A549 (cell line): ENCODE measurements around the gene VRTN. TPM values are rescaled to one million over a fixed set of nuclear protein-coding genes. Genes with fewer than 3 reads are reported as not detected.
"Not testable (repeated sequence)": the region's sequence is repeated elsewhere in the genome, so short reads cannot be mapped to it uniquely, and the experiment has no call there.

Source experiments
- ATAC-seq, 2 experiments: fragments of 200-7000 bp in 1 of 2; fragments of >200 bp in 1 of 2; cut with Nextera tagmentation in 1 of 2; cut with Tn5 transposase in 1 of 2; 3 replicates each; pipeline versions ENCODE4 v1.8.0 to v1.9.1; 2018 to 2020; ENCODE audit warnings: mild to moderate bottlenecking in 1 of 2, moderate library complexity in 1 of 2
- CTCF ChIA-PET: fragments of 300-600 bp; sonication (Branson Sonifier 250); formaldehyde crosslinking; extraction: SDS; loops from one replicate; lab custom pipeline; 2021; ENCODE audit warnings: antibody characterized with exemption, inconsistent platforms; lab: Yijun Ruan, JAX
- POLR2A ChIA-PET: fragments of 350-600 bp; formaldehyde crosslinking; extraction: SDS; loops from one replicate; lab custom pipeline; 2021; ENCODE audit warnings: antibody characterized with exemption, inconsistent platforms; lab: Yijun Ruan, JAX
- DNase-seq, 2 experiments: peaks; one replicate each; pipeline versions ENCODE4 v3.0.0 to v3.0.0-alpha.2; 2011 to 2016; ENCODE audit warnings: low read depth in 1 of 2, low spot score in 1 of 2
- FAIRE-seq: peaks from 2 replicates; lab custom pipeline; 2011; peaks lifted over from hg19 to GRCh38; lab: Jason Lieb, UNC
- H3K27ac ChIP-seq, 2 experiments: fragments of >200 bp; sonication (Bioruptor Twin); formaldehyde crosslinking; 3 replicates each; pipeline ENCODE4 v1.5.1; 2016 to 2017
- H3K4me1 ChIP-seq: fragments of >200 bp; sonication (Bioruptor Twin); formaldehyde crosslinking; 3 replicates; pipeline ENCODE4 v1.6.1; 2016
- H3K4me2 ChIP-seq: fragments of >200 bp; sonication (Bioruptor Twin); formaldehyde crosslinking; 3 replicates; pipeline ENCODE4 v1.6.1; 2016
- H3K4me3 ChIP-seq: fragments of >200 bp; sonication (Bioruptor Twin); formaldehyde crosslinking; 3 replicates; pipeline ENCODE4 v1.5.1; 2016
- H3K9me3 ChIP-seq: fragments of >200 bp; sonication (Bioruptor Twin); formaldehyde crosslinking; 3 replicates; pipeline ENCODE4 v1.6.1; 2016
- CBX2 ChIP-seq: fragments of 200-600 bp; sonication (generic); IDR thresholded peaks from 2 replicates; pipeline ENCODE4 v1.6.1; 2016; ENCODE audit warnings: low read depth, mild to moderate bottlenecking, borderline replicate concordance
- CHD2 ChIP-seq: fragments of 150-350 bp; IDR thresholded peaks from 2 replicates; pipeline ENCODE4 v1.6.1; 2014; ENCODE audit warnings: low read length; ENCODE audit not compliant: partially characterized antibody
- EHMT2 ChIP-seq: fragments of 200-600 bp; sonication (generic); IDR thresholded peaks from 2 replicates; pipeline ENCODE4 v1.6.1; 2016; ENCODE audit warnings: antibody characterized with exemption, low read depth, mild to moderate bottlenecking, moderate library complexity
- ESRRA ChIP-seq: fragments of 150-350 bp; IDR thresholded peaks from 2 replicates; pipeline ENCODE4 v1.6.1; 2014; ENCODE audit warnings: mild to moderate bottlenecking, low read length, borderline replicate concordance
- FOSB ChIP-seq: fragments of 250-450 bp; sonication (Bioruptor Pico); IDR thresholded peaks from 2 replicates; pipeline ENCODE4 v1.5.0; 2020; ENCODE audit warnings: mild to moderate bottlenecking, moderate library complexity
- FOSL2 ChIP-seq, 2 experiments: fragments of 450-650 bp in 1 of 2; fragments of >200 bp in 1 of 2; sonication (Bioruptor Twin) in 1 of 2; formaldehyde crosslinking; IDR thresholded peaks; 2 replicates each; pipeline versions ENCODE4 v1.5.0 to v1.6.1; 2016 to 2020; ENCODE audit warnings: mild to moderate bottlenecking in 1 of 2, moderate library complexity in 1 of 2
- GATA3 ChIP-seq: IDR thresholded peaks from 2 replicates; pipeline ENCODE4 v1.6.1; 2012; ENCODE audit warnings: borderline replicate concordance
- HEYL ChIP-seq: fragments of 250-450 bp; sonication (Bioruptor Pico); IDR thresholded peaks from 2 replicates; pipeline ENCODE4 v1.8.0; 2021; ENCODE audit warnings: mild to moderate bottlenecking, moderate library complexity
- HOXB13 ChIP-seq: fragments of 250-450 bp; sonication (Bioruptor Pico); IDR thresholded peaks from 2 replicates; pipeline ENCODE4 v1.5.0; 2020; ENCODE audit warnings: low read depth, mild to moderate bottlenecking, moderate library complexity
- HOXB5 ChIP-seq: fragments of 250-450 bp; sonication (Bioruptor Pico); IDR thresholded peaks from 2 replicates; pipeline ENCODE4 v1.5.0; 2020; ENCODE audit warnings: mild to moderate bottlenecking, moderate library complexity
- JUNB ChIP-seq: fragments of >200 bp; sonication (Bioruptor Twin); formaldehyde crosslinking; IDR thresholded peaks from 2 replicates; pipeline ENCODE4 v1.6.1; 2016
- NFE2L2 ChIP-seq: fragments of 150-350 bp; conservative IDR thresholded peaks from 2 replicates; pipeline ENCODE4 v1.6.1; 2014; ENCODE audit warnings: low read length
- NPAS2 ChIP-seq: fragments of 250-450 bp; sonication (Bioruptor Pico); IDR thresholded peaks from 2 replicates; pipeline ENCODE4 v1.8.0; 2022; ENCODE audit warnings: mild to moderate bottlenecking, moderate library complexity, borderline replicate concordance
- NR3C1 ChIP-seq: fragments of >200 bp; sonication (Bioruptor Twin); formaldehyde crosslinking; IDR thresholded peaks from 3 replicates; pipeline ENCODE4 v1.6.1; 2017
- POLR2A ChIP-seq: IDR thresholded peaks from 2 replicates; pipeline ENCODE4 v1.6.1; 2012; ENCODE audit warnings: mild to moderate bottlenecking, low read length
- RNF2 ChIP-seq: fragments of 200-600 bp; sonication (generic); IDR thresholded peaks from 2 replicates; pipeline ENCODE4 v1.6.1; 2016; ENCODE audit warnings: low read depth, mild to moderate bottlenecking, antibody characterized with exemption, moderate library complexity, borderline replicate concordance
- ZFP36 ChIP-seq: fragments of 450-650 bp; IDR thresholded peaks from 2 replicates; pipeline ENCODE4 v1.6.1; 2014; ENCODE audit warnings: borderline replicate concordance; ENCODE audit not compliant: partially characterized antibody
- WGBS: methylation state at CpG from one replicate; pipeline ENCODE4 v1.1.6; 2017; ENCODE audit errors: missing lambda C conversion rate; 5-methylcytosine and 5-hydroxymethylcytosine counted together
- polyA plus RNA-seq, 4 experiments: library from polyadenylated mRNA; depleted of rRNA in 3 of 4; stranded (reverse); fragments of >200 nt; fragmentation: RNase III in 1 of 4; extraction: RNeasy Plus Mini Kit Qiagen cat#74134 plus additional on column Dnase treatment in 1 of 4; gene quantifications; 2 replicates in 3 of 4; 3 replicates in 1 of 4; pipeline ENCODE4 v1.2.3, GENCODE V29; 2011 to 2017
- TF ChIP-seq, protein P1 (sequence below): fragments of 200-600 bp; sonication (generic); IDR thresholded peaks from 2 replicates; pipeline ENCODE4 v1.6.1; 2016; ENCODE audit warnings: antibody characterized with exemption, mild to moderate bottlenecking, moderate library complexity
- TF ChIP-seq, protein P2 (sequence below): fragments of 450-650 bp; IDR thresholded peaks from 2 replicates; pipeline ENCODE4 v1.6.1; 2014; ENCODE audit warnings: antibody characterized with exemption
- TF ChIP-seq, protein P3 (sequence below): fragments of 150-350 bp; IDR thresholded peaks from 2 replicates; pipeline ENCODE4 v1.6.1; 2014; ENCODE audit warnings: low read depth, mild to moderate bottlenecking, low read length

The VRTN gene
- polyA plus RNA-seq, 2 of the 4 experiments (the other 2 are of a cell fraction): not detected

DNA sequence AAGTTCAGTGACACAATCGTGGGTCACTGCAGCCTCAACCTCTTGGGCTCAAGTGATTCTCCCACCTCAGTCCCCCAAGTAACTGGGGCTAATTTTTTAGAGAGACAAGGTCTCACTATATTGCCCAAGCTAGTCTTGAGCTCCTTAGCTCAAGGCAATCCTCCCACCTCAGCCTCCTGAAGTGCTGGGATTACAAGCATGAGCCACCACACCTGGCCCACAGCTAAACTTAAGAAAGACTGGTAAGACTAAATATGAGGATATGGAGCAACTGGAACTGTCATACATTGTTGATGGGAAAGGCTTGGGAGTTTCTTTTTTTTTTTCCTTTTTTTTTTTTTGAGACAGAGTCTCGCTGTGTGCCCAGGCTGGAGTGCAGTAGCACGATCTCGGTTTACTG, 34.0 kb downstream of the VRTN start:
- 70% methylated on average over 4 of the region's 4 CpGs for WGBS
- no peaks in the 10 kb centered on the region for H3K9me3 ChIP-seq
- no peak for DNase-seq
- ChIA-PET CTCF (interaction anchor here (0.9 to 1.3 kb wide), 2 partner anchors 25 to 97 kb away, joined by 3 to 5 read pairs; no protein-coding TSS in a partner anchor), POLR2A (interaction anchor here (0.7 kb wide), 1 partner anchor 68 kb away, joined by 4 read pairs; no protein-coding TSS in a partner anchor)
- H3K4me1 ChIP-seq: no peaks in the 10 kb centered on the region
- H3K27ac ChIP-seq: no peak overlapping the region
- no peak for FAIRE-seq
- TF ChIP-seq RNF2: no peak
- no peak for TF ChIP-seq ZFP36
- TF ChIP-seq, protein P1, sequence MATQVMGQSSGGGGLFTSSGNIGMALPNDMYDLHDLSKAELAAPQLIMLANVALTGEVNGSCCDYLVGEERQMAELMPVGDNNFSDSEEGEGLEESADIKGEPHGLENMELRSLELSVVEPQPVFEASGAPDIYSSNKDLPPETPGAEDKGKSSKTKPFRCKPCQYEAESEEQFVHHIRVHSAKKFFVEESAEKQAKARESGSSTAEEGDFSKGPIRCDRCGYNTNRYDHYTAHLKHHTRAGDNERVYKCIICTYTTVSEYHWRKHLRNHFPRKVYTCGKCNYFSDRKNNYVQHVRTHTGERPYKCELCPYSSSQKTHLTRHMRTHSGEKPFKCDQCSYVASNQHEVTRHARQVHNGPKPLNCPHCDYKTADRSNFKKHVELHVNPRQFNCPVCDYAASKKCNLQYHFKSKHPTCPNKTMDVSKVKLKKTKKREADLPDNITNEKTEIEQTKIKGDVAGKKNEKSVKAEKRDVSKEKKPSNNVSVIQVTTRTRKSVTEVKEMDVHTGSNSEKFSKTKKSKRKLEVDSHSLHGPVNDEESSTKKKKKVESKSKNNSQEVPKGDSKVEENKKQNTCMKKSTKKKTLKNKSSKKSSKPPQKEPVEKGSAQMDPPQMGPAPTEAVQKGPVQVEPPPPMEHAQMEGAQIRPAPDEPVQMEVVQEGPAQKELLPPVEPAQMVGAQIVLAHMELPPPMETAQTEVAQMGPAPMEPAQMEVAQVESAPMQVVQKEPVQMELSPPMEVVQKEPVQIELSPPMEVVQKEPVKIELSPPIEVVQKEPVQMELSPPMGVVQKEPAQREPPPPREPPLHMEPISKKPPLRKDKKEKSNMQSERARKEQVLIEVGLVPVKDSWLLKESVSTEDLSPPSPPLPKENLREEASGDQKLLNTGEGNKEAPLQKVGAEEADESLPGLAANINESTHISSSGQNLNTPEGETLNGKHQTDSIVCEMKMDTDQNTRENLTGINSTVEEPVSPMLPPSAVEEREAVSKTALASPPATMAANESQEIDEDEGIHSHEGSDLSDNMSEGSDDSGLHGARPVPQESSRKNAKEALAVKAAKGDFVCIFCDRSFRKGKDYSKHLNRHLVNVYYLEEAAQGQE: no peak
- no peak for TF ChIP-seq NPAS2 (CRISPR knock-in tag)
- ATAC-seq: no peak
- H3K4me2 ChIP-seq: no peak overlapping the region
- H3K4me3 ChIP-seq: no peak overlapping the region

DNA sequence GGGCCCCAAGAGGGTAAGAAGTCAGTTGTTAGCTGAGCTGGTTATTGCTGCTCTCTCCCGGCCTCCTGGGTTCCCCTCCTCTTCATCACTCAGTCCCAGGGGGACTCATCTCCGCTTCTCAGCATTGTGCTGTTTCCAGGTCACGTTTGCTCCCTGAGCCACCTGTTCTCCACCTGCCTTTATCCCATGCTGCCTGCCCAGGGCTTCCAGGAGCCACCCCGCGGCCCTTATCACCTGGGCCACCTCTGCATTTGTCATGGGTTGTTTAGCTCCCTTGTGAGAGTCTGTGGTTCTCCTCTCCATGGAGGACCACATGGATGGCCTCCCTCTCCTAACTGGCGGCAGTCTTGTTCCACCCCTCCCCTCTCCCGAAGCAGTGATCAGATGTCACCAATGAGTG, 41.7 kb downstream of the VRTN start:
- Histone ChIP-seq H3K4me1 (no peaks in the 10 kb centered on the region), H3K4me2 (no peak overlapping the region), H3K27ac (no peak overlapping the region), H3K9me3 (no peaks in the 10 kb centered on the region), H3K4me3 (no peak overlapping the region)
- ChIA-PET POLR2A (no interaction called here), CTCF (interaction anchor here (0.9 to 1.8 kb wide), 3 partner anchors 22 to 89 kb away, joined by 3 to 4 read pairs (median 3); no protein-coding TSS in a partner anchor)
- TF ChIP-seq ESRRA: no peak
- TF ChIP-seq NR3C1: no peak
- TF ChIP-seq FOSL2 (IDR thresholded peaks at IDR 0.05): no peak
- TF ChIP-seq FOSL2 (CRISPR knock-in tag; IDR thresholded peaks at IDR 0.05): no peak
- TF ChIP-seq, protein P2, sequence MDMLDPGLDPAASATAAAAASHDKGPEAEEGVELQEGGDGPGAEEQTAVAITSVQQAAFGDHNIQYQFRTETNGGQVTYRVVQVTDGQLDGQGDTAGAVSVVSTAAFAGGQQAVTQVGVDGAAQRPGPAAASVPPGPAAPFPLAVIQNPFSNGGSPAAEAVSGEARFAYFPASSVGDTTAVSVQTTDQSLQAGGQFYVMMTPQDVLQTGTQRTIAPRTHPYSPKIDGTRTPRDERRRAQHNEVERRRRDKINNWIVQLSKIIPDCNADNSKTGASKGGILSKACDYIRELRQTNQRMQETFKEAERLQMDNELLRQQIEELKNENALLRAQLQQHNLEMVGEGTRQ: no peak
- no peak for TF ChIP-seq HOXB5 (CRISPR knock-in tag)
- no peak for TF ChIP-seq HOXB13
- no peak for TF ChIP-seq CHD2
- no peak for TF ChIP-seq FOSB
- no peak for TF ChIP-seq EHMT2
- 55% methylated on average over 7 of the region's 7 CpGs for WGBS
- DNase-seq: no peak
- no peak for FAIRE-seq
- ATAC-seq: no peak

DNA sequence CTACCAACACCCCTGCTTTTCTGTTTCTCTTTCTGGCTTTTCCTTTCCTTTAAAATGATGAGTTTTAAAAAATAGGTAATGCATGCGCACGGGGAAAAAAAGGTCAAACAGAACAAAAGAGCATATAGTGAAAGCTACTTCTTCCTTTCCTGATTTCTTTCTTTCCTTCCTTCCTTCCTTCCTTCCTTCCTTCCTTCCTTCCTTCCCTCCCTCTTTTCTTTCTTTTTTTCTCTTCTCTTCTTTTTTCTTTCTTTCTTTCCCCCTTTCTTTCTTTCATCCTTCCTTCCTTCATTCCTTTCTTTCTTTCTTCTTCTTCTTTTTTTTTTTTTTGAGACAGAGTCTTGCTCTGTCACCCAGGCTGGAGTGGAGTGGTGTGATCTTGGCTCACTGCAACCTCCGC, 42.2 kb downstream of the VRTN start:
- WGBS: 85% methylated on average over 3 of the region's 3 CpGs
- H3K27ac ChIP-seq, FAIRE-seq, H3K9me3 ChIP-seq, POLR2A ChIA-PET, H3K4me1 ChIP-seq, ATAC-seq, H3K4me2 ChIP-seq, H3K4me3 ChIP-seq, DNase-seq: not testable (repeated sequence)
- CTCF ChIA-PET: interaction anchor here (0.9 to 1.8 kb wide), 3 partner anchors 21 to 88 kb away, joined by 3 to 4 read pairs (median 3); no protein-coding TSS in a partner anchor

DNA sequence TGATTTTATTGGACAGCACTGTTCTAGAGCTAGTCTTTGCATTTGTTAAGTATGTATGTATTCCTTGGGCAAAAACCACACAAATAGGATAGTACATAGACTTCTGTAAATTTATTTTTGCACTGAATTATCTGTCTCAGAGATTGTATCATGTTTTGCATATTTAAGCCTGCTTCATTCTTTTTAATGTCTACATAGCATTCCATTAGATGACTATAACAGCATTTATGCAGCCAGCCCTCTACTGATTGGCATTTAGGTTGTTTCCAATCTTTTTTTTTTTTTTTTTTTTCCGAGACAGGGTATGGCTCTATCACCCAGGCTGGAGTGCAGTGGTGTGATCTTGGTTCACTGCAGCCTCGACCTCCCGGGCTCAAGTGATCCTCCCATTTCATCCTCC, 43.2 kb downstream of the VRTN start:
- FAIRE-seq (no peak), ATAC-seq (no peak), DNase-seq (no peak)
- H3K4me3 ChIP-seq: no peak overlapping the region
- ChIA-PET CTCF (interaction anchor here (1.8 kb wide), 1 partner anchor 28 kb away, joined by 4 read pairs; no protein-coding TSS in a partner anchor), POLR2A (no interaction called here)
- WGBS: 17% methylated on average over 3 of the region's 3 CpGs
- H3K4me2 ChIP-seq: no peak overlapping the region
- no peaks in the 10 kb centered on the region for H3K4me1 ChIP-seq
- no peaks in the 10 kb centered on the region for H3K9me3 ChIP-seq
- no peak overlapping the region for H3K27ac ChIP-seq
- TF ChIP-seq RNF2 (no peak), ESRRA (no peak), ZFP36 (no peak), CHD2 (no peak), HEYL (CRISPR knock-in tag) (no peak), GATA3 (no peak), NFE2L2 (no peak), CBX2 (no peak), POLR2A (no peak), JUNB (no peak)
- TF ChIP-seq, protein P1: no peak
- TF ChIP-seq, protein P3, sequence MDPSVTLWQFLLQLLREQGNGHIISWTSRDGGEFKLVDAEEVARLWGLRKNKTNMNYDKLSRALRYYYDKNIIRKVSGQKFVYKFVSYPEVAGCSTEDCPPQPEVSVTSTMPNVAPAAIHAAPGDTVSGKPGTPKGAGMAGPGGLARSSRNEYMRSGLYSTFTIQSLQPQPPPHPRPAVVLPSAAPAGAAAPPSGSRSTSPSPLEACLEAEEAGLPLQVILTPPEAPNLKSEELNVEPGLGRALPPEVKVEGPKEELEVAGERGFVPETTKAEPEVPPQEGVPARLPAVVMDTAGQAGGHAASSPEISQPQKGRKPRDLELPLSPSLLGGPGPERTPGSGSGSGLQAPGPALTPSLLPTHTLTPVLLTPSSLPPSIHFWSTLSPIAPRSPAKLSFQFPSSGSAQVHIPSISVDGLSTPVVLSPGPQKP: no peak
